Suprapubic skin (tissue), 4 donors: ENCODE measurements around the gene TTC28. TPM values are rescaled to one million over a fixed set of nuclear protein-coding genes. Genes with fewer than 3 reads are reported as not detected.

Experiments used
- DNase-seq, 2 donors: peaks; one replicate each; pipeline ENCODE4 v3.0.0-alpha.2; 2019; ENCODE audit warnings: low spot score in 2 of 2
- H3K27ac ChIP-seq: fragments of 200-600 bp; sonication (generic); one replicate; pipeline ENCODE4 v1.5.1; 2019
- H3K27me3 ChIP-seq: fragments of 200-600 bp; sonication (generic); one replicate; pipeline ENCODE4 v1.5.1; 2019
- H3K36me3 ChIP-seq: fragments of 200-600 bp; sonication (generic); one replicate; pipeline ENCODE4 v1.5.1; 2019
- H3K4me1 ChIP-seq: fragments of 200-600 bp; sonication (generic); one replicate; pipeline ENCODE4 v1.5.1; 2019
- H3K4me3 ChIP-seq: fragments of 200-600 bp; sonication (generic); one replicate; pipeline ENCODE4 v1.5.1; 2019; ENCODE audit warnings: mild to moderate bottlenecking
- H3K9me3 ChIP-seq: fragments of 200-600 bp; sonication (generic); one replicate; pipeline ENCODE4 v1.5.1; 2019
- EP300 ChIP-seq: sonication (generic); formaldehyde crosslinking; IDR thresholded peaks from one replicate; pipeline ENCODE4 v1.6.1; 2017; ENCODE audit warnings: antibody characterized with exemption
- POLR2A ChIP-seq, 2 donors: fragments of 450-650 bp; IDR thresholded peaks; one replicate each; pipeline ENCODE4 v1.6.1; 2017; ENCODE audit warnings: antibody characterized with exemption in 2 of 2, mild to moderate bottlenecking in 2 of 2, moderate library complexity in 2 of 2
- POLR2AphosphoS5 ChIP-seq, 3 donors: sonication (generic); formaldehyde crosslinking; IDR thresholded peaks; one replicate each; pipeline ENCODE4 v1.6.1; 2017; ENCODE audit warnings: antibody characterized with exemption in 3 of 3
- WGBS: methylation state at CpG from one replicate; pipeline ENCODE4 v1.1.5; 2018; 5-methylcytosine and 5-hydroxymethylcytosine counted together
- total RNA-seq, 4 donors: library from RNA; depleted of rRNA; stranded (reverse); fragments of >200 nt; gene quantifications; one replicate each; pipeline ENCODE4 v1.1.0, GENCODE V29; 2016
- TF ChIP-seq, protein P1 (sequence below), 2 donors: fragments of 200-600 bp in 1 of 2; fragments of 450-650 bp in 1 of 2; sonication (generic) in 1 of 2; IDR thresholded peaks; one replicate each; pipeline ENCODE4 v1.5.1; 2016 to 2019; ENCODE audit warnings: antibody characterized with exemption in 2 of 2, mild to moderate bottlenecking in 1 of 2, moderate library complexity in 1 of 2

TTC28 gene
- total RNA-seq, 4 donors from 2014 or later: 8.1 to 23.1 (median 11.7) TPM

DNA sequence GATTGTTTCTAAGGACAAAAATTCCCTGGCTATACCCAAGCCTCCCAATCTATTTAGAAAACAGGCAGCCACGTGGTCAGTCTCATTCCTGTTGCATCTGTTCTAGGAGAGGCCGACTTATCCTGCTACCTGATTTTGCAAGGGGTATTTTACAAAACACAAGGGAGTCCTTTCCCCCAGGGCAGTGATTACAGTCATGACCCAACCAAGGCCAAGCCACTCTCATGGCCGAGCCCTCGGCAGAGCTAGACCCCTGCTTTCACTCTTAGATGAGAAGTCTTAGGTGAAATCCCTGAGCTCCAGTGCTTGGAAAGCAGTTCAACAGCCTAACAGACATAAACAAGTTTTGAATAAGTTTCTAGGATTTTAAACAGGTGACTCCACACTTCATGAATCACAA is 671.6 kb downstream of the TTC28 start:
- no peak for DNase-seq
- no peak overlapping the region for H3K4me3 ChIP-seq
- H3K36me3 ChIP-seq: no peaks in the 10 kb centered on the region
- 87% methylated on average over 4 of the region's 4 CpGs for WGBS
- TF ChIP-seq, protein P1, sequence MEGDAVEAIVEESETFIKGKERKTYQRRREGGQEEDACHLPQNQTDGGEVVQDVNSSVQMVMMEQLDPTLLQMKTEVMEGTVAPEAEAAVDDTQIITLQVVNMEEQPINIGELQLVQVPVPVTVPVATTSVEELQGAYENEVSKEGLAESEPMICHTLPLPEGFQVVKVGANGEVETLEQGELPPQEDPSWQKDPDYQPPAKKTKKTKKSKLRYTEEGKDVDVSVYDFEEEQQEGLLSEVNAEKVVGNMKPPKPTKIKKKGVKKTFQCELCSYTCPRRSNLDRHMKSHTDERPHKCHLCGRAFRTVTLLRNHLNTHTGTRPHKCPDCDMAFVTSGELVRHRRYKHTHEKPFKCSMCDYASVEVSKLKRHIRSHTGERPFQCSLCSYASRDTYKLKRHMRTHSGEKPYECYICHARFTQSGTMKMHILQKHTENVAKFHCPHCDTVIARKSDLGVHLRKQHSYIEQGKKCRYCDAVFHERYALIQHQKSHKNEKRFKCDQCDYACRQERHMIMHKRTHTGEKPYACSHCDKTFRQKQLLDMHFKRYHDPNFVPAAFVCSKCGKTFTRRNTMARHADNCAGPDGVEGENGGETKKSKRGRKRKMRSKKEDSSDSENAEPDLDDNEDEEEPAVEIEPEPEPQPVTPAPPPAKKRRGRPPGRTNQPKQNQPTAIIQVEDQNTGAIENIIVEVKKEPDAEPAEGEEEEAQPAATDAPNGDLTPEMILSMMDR (IDR thresholded peaks at IDR 0.05): no peak
- TF ChIP-seq POLR2A (IDR thresholded peaks at IDR 0.05) (no peak), POLR2AphosphoS5 (IDR thresholded peaks at IDR 0.05) (no peak), EP300 (no peak)
- H3K27me3 ChIP-seq: no peaks in the 10 kb centered on the region
- H3K9me3 ChIP-seq: no peaks in the 10 kb centered on the region
- H3K27ac ChIP-seq: no peak overlapping the region
- peaks cover 20% of the 10 kb centered on the region for H3K4me1 ChIP-seq

DNA sequence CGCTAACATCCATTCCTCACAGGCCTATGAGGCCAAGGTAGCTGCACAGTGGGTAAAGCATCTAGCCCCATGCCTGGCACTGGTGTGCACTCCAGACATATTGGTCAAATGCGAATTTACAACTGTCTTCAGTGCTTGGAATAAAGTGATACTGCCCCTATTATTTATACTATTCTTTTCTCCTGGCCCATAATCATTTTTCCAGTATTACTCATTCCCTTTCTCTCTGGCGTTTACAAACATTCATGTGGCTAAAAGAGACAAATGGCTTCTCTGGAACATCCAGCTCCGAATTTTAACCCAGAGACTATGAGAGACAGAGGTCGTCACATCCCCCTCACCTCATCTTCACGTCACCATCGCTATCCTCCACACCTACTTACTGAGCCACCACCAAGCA is 673.4 kb downstream of the TTC28 start:
- Histone ChIP-seq H3K27me3 (no peaks in the 10 kb centered on the region), H3K9me3 (no peaks in the 10 kb centered on the region), H3K36me3 (no peaks in the 10 kb centered on the region), H3K4me3 (no peak overlapping the region), H3K27ac (no peak overlapping the region), H3K4me1 (peaks cover 14% of the 10 kb centered on the region)
- DNase-seq: no peak
- TF ChIP-seq, protein P1 (IDR thresholded peaks at IDR 0.05): no peak
- TF ChIP-seq POLR2A (IDR thresholded peaks at IDR 0.05) (no peak), POLR2AphosphoS5 (IDR thresholded peaks at IDR 0.05) (no peak), EP300 (no peak)
- 93% methylated on average over 7 of the region's 7 CpGs for WGBS

GRCh38 chr22:28005513-28005912 is 674.1 kb downstream of the TTC28 start:
- Histone ChIP-seq H3K27me3 (no peaks in the 10 kb centered on the region), H3K4me1 (peaks cover 14% of the 10 kb centered on the region), H3K4me3 (no peak overlapping the region), H3K36me3 (no peaks in the 10 kb centered on the region), H3K27ac (no peak overlapping the region), H3K9me3 (no peaks in the 10 kb centered on the region)
- TF ChIP-seq POLR2A (IDR thresholded peaks at IDR 0.05): no peak
- TF ChIP-seq, protein P1 (IDR thresholded peaks at IDR 0.05): no peak
- TF ChIP-seq POLR2AphosphoS5 (IDR thresholded peaks at IDR 0.05): no peak
- no peak for TF ChIP-seq EP300
- 95% methylated on average over 3 of the region's 6 CpGs for WGBS
- no peak for DNase-seq

- Histone ChIP-seq H3K27ac (no peak overlapping the region), H3K4me3 (no peak overlapping the region), H3K4me1 (peaks cover 4% of the 10 kb centered on the region), H3K27me3 (no peaks in the 10 kb centered on the region), H3K36me3 (peaks cover 5% of the 10 kb centered on the region), H3K9me3 (no peaks in the 10 kb centered on the region)
- TF ChIP-seq, protein P1 (IDR thresholded peaks at IDR 0.05): no peak
- no peak for TF ChIP-seq EP300
- no peak for TF ChIP-seq POLR2A (IDR thresholded peaks at IDR 0.05)
- TF ChIP-seq POLR2AphosphoS5 (IDR thresholded peaks at IDR 0.05): no peak
- WGBS: 95% methylated on average over 6 of the region's 6 CpGs
- no peak for DNase-seq
Observed at GRCh38 chr22:28004021-28004420, 675.6 kb downstream of the TTC28 start.

DNA sequence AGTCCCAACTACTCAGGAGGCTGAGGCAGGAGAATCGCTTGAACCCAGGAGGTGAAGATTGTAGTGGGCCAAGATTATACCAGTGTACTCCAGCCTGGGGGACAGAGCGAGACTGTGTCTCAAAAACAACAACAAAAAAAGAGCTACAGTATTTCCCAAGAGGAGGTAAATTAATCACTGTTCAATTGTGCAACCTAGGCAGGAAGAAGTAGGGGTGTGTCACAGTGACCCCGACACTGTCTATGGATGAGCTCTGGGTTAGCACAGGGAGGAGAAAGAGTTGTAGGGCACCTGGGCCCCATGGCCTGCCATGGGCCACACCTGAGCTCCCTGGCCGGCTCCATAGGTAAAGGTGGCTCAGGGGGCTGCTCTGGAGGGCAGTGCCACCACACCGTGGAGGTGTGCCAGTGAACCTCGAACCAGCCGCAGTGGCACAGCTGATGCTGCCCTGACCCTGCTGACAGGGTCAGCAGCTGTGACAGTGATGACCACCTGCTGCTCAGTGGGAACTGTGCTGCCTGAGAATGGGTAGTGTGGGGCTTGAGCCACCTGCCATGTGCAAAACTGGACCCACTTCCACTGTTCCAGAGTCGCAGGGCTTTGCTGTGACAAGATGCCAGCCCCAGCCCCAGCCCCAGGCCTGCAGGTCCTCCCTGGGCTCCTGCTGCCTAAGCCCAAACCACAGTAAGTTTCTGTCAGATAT is 676.6 kb downstream of the TTC28 start:
- no peaks in the 10 kb centered on the region for H3K4me1 ChIP-seq
- 78% methylated on average over 6 of the region's 8 CpGs for WGBS
- DNase-seq: no peak
- H3K4me3 ChIP-seq: no peak overlapping the region
- H3K36me3 ChIP-seq: peaks cover 14% of the 10 kb centered on the region
- no peaks in the 10 kb centered on the region for H3K27me3 ChIP-seq
- TF ChIP-seq POLR2AphosphoS5 (IDR thresholded peaks at IDR 0.05): no peak
- TF ChIP-seq POLR2A (IDR thresholded peaks at IDR 0.05): no peak
- TF ChIP-seq, protein P1 (IDR thresholded peaks at IDR 0.05): no peak
- TF ChIP-seq EP300: no peak
- no peaks in the 10 kb centered on the region for H3K9me3 ChIP-seq
- no peak overlapping the region for H3K27ac ChIP-seq
